Measurements from ENCODE around the gene TFDP1. TPM values are rescaled to one million over a fixed set of nuclear protein-coding genes. Genes with fewer than 3 reads are reported as not detected.

TFDP1 gene
- total RNA-seq, 4 donors from 2014 or later, result 21.9 to 49.0 (median 29.2) TPM

GRCh38 chr13:113616281-113616906, 31.8 kb downstream of the TFDP1 start:
- Histone ChIP-seq H3K4me1 (no peaks in the 10 kb centered on the region), H3K36me3 (peaks cover 0 to 33% of the 10 kb centered on the region in 2 donors), H3K27me3 (no peaks in the 10 kb centered on the region), H3K4me3 (no peak overlapping the region), H3K27ac (no peak overlapping the region), H3K9me3 (no peaks in the 10 kb centered on the region)
- 76 to 85% methylated on average over 17 to 19 of the region's 20 CpGs for WGBS, 2 donors (ENCODE audit: low coverage in 1 of 2)
- ATAC-seq, result no peak
- TF ChIP-seq POLR2AphosphoS5 (IDR thresholded peaks at IDR 0.05) (no peak), EP300 (IDR thresholded peaks at IDR 0.05) (no peak)

GRCh38 chr13:113616991-113617749, 32.6 kb downstream of the TFDP1 start:
- H3K27me3 ChIP-seq, result no peaks in the 10 kb centered on the region
- no peak for ATAC-seq
- H3K27ac ChIP-seq, result no peak overlapping the region
- no peaks in the 10 kb centered on the region for H3K9me3 ChIP-seq
- H3K4me1 ChIP-seq, result no peaks in the 10 kb centered on the region
- H3K36me3 ChIP-seq, result peaks cover 0 to 25% of the 10 kb centered on the region in 2 donors
- 72 to 100% methylated on average over 1 to 5 of the region's 18 CpGs for WGBS, 2 donors (ENCODE audit: low coverage in 1 of 2)
- TF ChIP-seq, protein P1, sequence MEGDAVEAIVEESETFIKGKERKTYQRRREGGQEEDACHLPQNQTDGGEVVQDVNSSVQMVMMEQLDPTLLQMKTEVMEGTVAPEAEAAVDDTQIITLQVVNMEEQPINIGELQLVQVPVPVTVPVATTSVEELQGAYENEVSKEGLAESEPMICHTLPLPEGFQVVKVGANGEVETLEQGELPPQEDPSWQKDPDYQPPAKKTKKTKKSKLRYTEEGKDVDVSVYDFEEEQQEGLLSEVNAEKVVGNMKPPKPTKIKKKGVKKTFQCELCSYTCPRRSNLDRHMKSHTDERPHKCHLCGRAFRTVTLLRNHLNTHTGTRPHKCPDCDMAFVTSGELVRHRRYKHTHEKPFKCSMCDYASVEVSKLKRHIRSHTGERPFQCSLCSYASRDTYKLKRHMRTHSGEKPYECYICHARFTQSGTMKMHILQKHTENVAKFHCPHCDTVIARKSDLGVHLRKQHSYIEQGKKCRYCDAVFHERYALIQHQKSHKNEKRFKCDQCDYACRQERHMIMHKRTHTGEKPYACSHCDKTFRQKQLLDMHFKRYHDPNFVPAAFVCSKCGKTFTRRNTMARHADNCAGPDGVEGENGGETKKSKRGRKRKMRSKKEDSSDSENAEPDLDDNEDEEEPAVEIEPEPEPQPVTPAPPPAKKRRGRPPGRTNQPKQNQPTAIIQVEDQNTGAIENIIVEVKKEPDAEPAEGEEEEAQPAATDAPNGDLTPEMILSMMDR (IDR thresholded peaks at IDR 0.05), result no peak
- TF ChIP-seq POLR2A (IDR thresholded peaks at IDR 0.05) (no peak), POLR2AphosphoS5 (IDR thresholded peaks at IDR 0.05) (no peak), EP300 (IDR thresholded peaks at IDR 0.05) (no peak)
- no peak overlapping the region for H3K4me3 ChIP-seq

GRCh38 chr13:113617961-113618360, 33.4 kb downstream of the TFDP1 start:
- TF ChIP-seq POLR2A (IDR thresholded peaks at IDR 0.05) (no peak), EP300 (IDR thresholded peaks at IDR 0.05) (no peak), POLR2AphosphoS5 (IDR thresholded peaks at IDR 0.05) (no peak)
- TF ChIP-seq, protein P1 (IDR thresholded peaks at IDR 0.05), result no peak
- H3K4me3 ChIP-seq, result no peak overlapping the region
- H3K27ac ChIP-seq, result no peak overlapping the region
- H3K4me1 ChIP-seq, result no peaks in the 10 kb centered on the region
- H3K9me3 ChIP-seq, result no peaks in the 10 kb centered on the region
- ATAC-seq, result no peak
- peaks cover 0 to 23% of the 10 kb centered on the region in 2 donors for H3K36me3 ChIP-seq
- 92 to 94% methylated on average over 4 to 5 of the region's 5 CpGs for WGBS, 2 donors (ENCODE audit: low coverage in 1 of 2)
- no peaks in the 10 kb centered on the region for H3K27me3 ChIP-seq

DNA sequence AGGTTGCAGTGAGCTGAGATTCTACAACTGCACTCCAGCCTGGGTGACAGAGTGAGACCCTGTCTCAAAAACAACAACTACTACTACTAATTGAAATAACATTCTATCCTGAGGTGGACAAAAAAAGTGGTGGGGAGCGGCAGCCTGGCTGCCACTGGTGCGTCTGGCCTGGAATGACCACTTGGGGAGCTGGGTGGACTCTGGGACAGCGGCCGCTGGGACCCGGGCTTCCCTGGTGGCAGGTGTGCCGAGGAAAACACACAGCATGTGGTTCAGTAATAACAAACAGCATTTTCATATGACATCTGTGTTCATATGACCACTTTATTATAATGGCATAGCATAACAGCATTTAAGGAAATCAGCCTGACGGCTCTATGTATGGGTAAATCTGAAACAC, 33.9 kb downstream of the TFDP1 start:
- no peak for ATAC-seq
- Histone ChIP-seq H3K4me1 (no peaks in the 10 kb centered on the region), H3K9me3 (no peaks in the 10 kb centered on the region), H3K4me3 (no peak overlapping the region), H3K36me3 (peaks cover 0 to 26% of the 10 kb centered on the region in 2 donors), H3K27me3 (no peaks in the 10 kb centered on the region), H3K27ac (no peak overlapping the region)
- 93 to 95% methylated on average over 7 of the region's 7 CpGs for WGBS, 2 donors (ENCODE audit: low coverage in 1 of 2)
- TF ChIP-seq POLR2A (IDR thresholded peaks at IDR 0.05), result no peak
- no peak for TF ChIP-seq EP300 (IDR thresholded peaks at IDR 0.05)
- TF ChIP-seq POLR2AphosphoS5 (IDR thresholded peaks at IDR 0.05), result no peak
- TF ChIP-seq, protein P1 (IDR thresholded peaks at IDR 0.05), result no peak

GRCh38 chr13:113620036-113620796, 35.7 kb downstream of the TFDP1 start:
- Histone ChIP-seq H3K36me3 (peaks cover 0 to 32% of the 10 kb centered on the region in 2 donors), H3K4me1 (no peaks in the 10 kb centered on the region), H3K4me3 (no peak overlapping the region), H3K9me3 (no peaks in the 10 kb centered on the region), H3K27ac (no peak overlapping the region), H3K27me3 (no peaks in the 10 kb centered on the region)
- 68 to 80% methylated on average over 4 to 8 of the region's 15 CpGs for WGBS, 2 donors (ENCODE audit: low coverage in 1 of 2)
- TF ChIP-seq POLR2A (IDR thresholded peaks at IDR 0.05), result no peak
- no peak for TF ChIP-seq POLR2AphosphoS5 (IDR thresholded peaks at IDR 0.05)
- TF ChIP-seq, protein P1 (IDR thresholded peaks at IDR 0.05), result no peak
- no peak for TF ChIP-seq EP300 (IDR thresholded peaks at IDR 0.05)
- ATAC-seq, result no peak

All from gastroesophageal sphincter (tissue), 4 donors.